Kidney capillary endothelial cell (primary cell): Measurements from ENCODE around the gene BCLAF1.
"Not testable (repeated sequence)": the region's sequence is repeated elsewhere in the genome, so short reads cannot be mapped to it uniquely, and the experiment has no call there.

ENCODE experiments used
- DNase-seq: peaks from one replicate; pipeline ENCODE4 v3.0.0-alpha.2; 2018; ENCODE audit warnings: low spot score

Gene BCLAF1

DNA sequence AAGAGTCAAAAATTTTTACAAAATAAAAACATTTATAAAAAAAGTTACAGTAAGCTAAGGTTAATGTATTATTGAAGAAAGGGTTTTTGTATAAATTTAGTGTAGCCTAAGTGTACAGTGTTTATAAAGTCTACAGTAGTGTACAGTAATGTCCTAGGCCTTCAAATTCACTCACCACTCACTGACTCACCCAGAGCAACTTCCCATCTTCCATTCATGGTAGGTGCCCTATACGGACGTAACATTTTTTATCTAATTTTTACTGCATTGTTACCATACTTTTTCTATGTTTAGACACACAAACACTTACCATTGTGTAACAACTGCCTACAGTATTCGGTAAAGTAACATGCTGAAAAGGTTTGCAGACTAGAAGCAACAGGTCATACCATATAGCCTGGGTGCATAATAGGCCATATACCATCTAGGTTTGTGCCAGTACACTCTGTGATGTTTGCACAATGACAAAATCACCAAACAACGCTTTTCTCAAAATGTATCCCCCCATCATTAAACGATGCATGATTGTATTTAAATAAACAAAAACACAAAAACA lies 45.5 kb downstream of the BCLAF1 start:
- DNase-seq = no peak

DNA sequence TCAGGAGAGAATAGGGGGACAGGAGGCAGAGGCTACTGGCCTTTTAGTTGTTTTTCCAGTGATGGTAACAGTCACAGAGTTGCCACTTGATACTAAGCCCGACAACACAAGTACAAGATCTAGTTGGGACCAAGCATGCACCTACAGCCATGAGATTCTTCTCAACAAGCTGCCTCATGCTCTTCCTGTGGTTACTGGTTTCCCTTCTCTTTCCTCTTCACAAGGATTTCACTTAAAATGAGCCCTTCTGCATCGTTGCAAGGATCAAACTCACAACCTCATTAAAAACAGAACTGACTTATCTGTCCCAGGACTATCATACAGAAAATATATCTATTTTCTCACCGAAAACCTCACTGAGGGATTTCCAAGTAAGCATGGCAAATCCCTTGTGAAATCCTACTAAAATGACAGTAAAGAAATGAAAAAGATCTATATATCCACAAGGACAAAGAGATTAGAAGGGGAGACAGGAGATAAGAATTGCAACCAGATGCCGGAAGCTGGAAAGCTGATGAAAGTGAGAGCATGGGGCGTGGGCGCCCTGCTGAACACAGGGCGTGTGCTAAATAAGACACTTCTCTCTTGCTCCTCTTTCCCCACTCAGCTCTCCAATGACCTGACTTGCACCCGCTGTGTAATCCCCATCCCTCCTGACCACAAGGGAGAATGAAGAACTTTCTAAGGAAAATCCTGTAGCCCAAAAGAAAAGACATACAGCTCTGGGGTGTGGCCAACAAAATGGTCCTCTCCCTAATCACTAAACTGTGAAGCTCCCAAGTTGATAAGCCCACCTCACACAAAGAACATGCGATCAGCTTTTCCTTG lies 53.0 kb downstream of the BCLAF1 start:
- DNase-seq = no peak

GRCh38 chr6:136235233-136235564 lies 54.4 kb downstream of the BCLAF1 start:
- no peak for DNase-seq

GRCh38 chr6:136232701-136233100 lies 56.9 kb downstream of the BCLAF1 start:
- no peak for DNase-seq

DNA sequence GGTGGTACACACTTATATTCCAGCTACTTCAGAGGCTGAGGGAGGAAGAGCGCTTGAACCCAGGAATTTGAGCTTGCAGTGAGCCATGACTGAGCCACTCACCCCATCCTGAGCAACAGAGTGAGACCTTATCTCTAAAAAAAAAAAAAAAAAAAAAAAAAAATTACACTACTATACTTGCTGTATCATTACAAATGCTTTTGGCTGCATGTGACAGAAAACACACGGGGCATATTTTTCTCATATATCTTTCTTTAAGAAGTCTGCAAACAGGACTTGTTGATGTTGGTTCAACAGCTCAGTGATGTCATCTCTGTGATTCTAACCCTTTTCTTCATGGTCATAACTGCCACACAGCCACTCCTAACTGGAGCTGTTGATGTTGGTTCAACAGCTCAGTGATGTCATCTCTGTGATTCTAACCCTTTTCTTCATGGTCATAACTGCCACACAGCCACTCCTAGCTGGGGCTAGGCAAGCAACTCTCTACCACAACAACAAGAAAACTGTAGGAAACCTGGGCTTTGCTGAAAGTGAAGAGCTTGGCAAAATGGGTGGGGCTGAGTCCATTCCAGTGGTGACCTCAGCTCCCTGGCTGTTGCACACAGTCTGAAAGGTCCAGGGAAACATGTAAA lies 59.3 kb downstream of the BCLAF1 start:
- DNase-seq = no peak

DNA sequence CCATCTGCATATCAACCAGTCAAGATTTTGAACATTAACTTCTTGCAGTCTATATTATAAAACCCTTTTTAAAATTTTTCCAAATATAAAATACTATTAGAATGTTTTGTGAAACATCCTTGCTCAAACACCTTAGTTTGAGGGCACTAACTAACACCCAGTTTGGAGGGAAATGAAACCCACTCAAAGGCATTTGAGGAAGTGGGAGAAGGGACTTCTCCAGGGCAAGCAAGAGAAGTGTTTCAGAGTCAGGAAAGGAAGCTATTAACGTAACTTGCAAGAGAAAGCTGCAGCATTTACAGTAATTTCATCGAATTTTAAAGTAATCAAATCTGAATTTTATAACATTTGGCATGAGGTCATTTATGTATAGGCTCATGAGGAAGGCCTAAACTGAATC lies 60.8 kb downstream of the BCLAF1 start:
- no peak for DNase-seq

GRCh38 chr6:136226674-136227377 lies 62.8 kb downstream of the BCLAF1 start:
- no peak for DNase-seq

- DNase-seq = peak; percentile 69
Observed at GRCh38 chr6:136226027-136226673, 63.5 kb downstream of the BCLAF1 start.

DNA sequence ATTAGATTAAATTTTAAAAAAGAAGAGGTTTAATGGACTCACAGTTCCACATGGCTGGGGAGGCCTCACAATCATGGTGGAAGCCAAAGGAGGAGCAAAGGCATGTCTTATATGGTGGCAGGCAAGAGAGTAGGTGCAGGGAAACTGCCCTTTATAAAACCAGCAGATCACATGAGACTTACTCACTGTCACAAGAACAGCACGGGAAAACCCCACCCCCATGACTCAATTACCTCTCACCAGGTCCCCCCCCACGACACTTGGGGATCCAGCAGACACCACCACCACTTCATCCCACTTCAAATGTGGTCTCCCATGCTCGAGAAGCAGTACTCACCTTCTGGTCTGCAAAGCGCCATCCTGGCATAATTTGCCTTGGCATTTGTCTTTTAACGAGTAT lies 64.2 kb downstream of the BCLAF1 start:
- no peak for DNase-seq

DNA sequence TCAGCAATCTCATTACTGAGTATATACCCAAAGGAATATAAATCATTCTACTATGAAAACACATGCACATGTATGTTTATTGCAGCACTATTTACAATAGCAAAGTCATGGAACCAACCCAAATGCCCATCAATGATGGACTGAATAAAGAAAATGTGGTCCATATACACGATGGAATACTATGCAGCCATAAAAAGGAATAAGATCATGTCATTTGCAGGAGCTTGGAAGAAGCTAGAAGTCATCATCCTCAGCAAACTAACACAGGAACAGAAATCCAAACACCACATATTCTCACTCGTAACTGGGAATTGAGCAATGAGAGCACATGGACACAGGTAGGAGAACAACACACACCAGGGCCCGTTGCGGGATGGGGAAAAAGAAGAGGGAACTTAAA lies 64.7 kb downstream of the BCLAF1 start:
- not testable (repeated sequence) for DNase-seq

- no peak for DNase-seq
Observed at GRCh38 chr6:136216503-136217401, 72.9 kb downstream of the BCLAF1 start.

- no peak for DNase-seq
Observed at GRCh38 chr6:136213853-136214252, 75.8 kb downstream of the BCLAF1 start.

GRCh38 chr6:136213012-136213539 lies 76.6 kb downstream of the BCLAF1 start:
- DNase-seq = no peak

DNA sequence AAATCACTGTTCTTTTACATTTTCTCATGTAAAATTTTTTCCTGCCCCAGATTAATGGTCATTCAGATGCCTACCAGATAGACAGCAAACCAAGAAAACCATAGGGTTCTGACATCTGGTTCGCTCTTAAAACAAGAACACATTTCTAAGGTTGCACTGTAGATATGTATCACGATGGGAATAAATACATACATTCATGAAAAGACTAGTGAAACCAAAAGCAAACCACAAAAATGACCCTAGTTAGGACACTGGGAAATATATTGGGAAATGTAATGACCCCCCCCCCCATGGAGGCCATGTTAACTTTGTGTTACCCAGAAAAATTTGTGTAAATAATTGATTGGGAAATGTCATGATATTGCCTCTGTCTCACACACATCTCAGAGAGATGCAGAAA lies 77.0 kb downstream of the BCLAF1 start:
- DNase-seq = no peak

DNA sequence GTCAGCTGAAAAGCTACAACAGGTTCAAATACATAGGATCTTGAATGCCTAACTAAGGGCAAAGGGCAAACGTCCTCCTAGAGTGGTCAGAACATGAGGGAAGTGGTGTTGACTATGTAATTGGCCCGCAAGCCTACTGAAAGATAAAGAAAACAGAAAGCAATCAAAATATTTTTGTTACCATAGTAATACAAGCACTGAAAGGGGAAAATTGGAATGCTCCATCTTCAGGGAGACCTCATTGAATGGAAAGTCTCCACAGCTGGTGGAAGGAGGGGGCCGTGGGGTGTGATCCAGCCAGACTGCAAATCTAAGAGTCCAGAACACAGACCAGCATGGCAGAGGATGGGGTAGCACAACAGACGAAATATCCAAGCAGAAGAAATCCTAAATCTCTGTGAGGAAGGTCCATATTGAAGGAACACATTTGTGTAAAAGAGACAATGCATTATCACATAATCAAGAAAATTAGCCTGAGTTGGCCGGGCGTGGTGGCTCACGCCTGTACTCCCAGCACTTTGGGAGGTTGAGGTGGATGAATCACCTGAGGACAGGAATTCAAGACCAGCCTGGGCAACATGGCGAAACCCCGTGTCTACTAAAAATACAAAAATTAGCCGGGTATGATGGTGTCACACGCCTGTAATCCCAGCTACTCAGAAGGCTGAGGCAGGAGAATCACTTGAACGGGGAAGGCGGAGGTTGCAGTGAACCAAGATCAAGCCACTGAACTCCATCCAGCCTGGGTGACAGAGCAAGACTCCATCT lies 79.1 kb downstream of the BCLAF1 start:
- no peak for DNase-seq

GRCh38 chr6:136209496-136209895 lies 80.2 kb downstream of the BCLAF1 start:
- DNase-seq = no peak

- no peak for DNase-seq
Observed at GRCh38 chr6:136208783-136209182, 80.9 kb downstream of the BCLAF1 start.
